ENCODE results near the gene WDFY4. TPM values are rescaled to one million over a fixed set of nuclear protein-coding genes. Genes with fewer than 3 reads are reported as not detected.

The WDFY4 gene
- total and polyA plus RNA-seq, 2 of the 13 experiments (the other 11 are each of a cell fraction or from before 2014, with no cell fraction given), result not detected

DNA sequence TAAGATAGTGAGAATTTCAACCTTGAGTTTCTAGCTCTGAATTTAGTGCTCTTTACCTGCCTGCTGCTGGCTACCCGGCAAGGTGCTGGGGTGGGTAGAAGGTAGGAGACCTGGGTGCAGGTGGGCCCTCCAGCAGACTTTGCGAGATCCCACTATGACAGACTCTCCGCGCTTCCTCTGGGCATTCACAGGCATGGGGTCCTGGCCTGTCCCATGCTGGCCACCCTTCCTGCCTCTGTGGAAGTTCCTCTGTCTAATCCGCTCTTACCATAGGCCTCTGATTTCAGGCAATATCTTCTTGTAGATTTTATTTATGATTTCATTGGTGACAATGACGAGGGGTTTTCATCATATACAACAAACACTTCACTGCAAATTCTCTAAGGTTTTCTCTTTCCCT is 1.2 kb upstream of the WDFY4 start:
- H4K20me1 ChIP-seq (ENCODE audit: insufficient read depth, low read length), result no peaks in the 10 kb centered on the region

DNA sequence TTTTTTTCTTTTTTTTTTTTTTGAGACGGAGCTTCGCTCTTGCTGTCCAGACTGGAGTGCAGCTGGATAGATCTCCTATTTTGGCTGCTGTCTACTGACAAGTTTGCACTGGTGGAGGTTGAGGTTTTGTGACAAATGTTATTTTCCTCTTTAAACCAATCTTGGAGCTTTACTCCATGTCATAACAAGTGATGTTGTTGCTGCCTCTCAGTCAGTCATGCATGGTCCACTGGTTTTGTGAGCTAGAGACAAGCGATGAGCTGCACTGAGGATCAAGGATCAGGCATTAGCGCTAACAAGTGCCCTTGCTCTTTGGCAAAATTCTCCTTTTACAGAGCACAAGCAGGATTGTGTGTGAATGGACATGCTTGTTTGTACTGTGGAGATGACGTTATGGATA is 805 bp upstream of the WDFY4 start:
- in situ Hi-C loops (cut with HindIII; ENCODE audit: extremely low pct_ligation_motif_present, low pct_unique_long_range_greater_than_20kb), result no loop called here
- H2AFZ ChIP-seq (ENCODE audit: low read length), result no peak overlapping the region
- no peak overlapping the region for H3K4me2 ChIP-seq (ENCODE audit: low read depth, low read length)
- CTCF ChIA-PET (ENCODE audit: low intra/inter-chr PET ratio, low total read pairs), result no interaction called here
- no peak for FAIRE-seq
- intact Hi-C loops (cut with micrococcal nuclease; ENCODE audit: unreplicated experiment), result no loop called here
- H4K20me1 ChIP-seq (ENCODE audit: insufficient read depth, low read length), result no peaks in the 10 kb centered on the region
- H3K27ac ChIP-seq (ENCODE audit: extremely low read length, insufficient read depth, low read length), result no peak overlapping the region
- POLR2A ChIA-PET, result no interaction called here
- BruUV-seq (replicated peaks), result no TSS peak
- H3K27me3 ChIP-seq (ENCODE audit: control insufficient read depth in 1 of 2, insufficient read depth in 2 of 2, low read length in 2 of 2), result peaks cover 0 to 8% of the 10 kb centered on the region in 2 experiments; a peak in 1 of 5 replicates
- H3K4me3 ChIP-seq (replicated peaks in 1 of 3; ENCODE audit: insufficient read depth in 1 of 3, low read depth in 2 of 3, low read length in 3 of 3), result no peak overlapping the region
- no peak for ATAC-seq
- no peaks in the 10 kb centered on the region for H3K9me3 ChIP-seq (ENCODE audit: low read length)
- no peak overlapping the region for H3K9ac ChIP-seq (ENCODE audit: insufficient read depth, low read depth, low read length)
- H3K79me2 ChIP-seq (ENCODE audit: insufficient read depth, low read length), result no peaks in the 10 kb centered on the region
- WGBS (ENCODE audit: low lambda C conversion rate), result 36% methylated on average over 3 of the region's 5 CpGs
- TF ChIP-seq ZNF430 (CRISPR knock-in tag; IDR thresholded peaks at IDR 0.05), result no peak
- TF ChIP-seq CBX1 (IDR thresholded peaks at IDR 0.05; ENCODE audit: low read depth), result no peak
- no peak for TF ChIP-seq ZNF160 (CRISPR knock-in tag; IDR thresholded peaks at IDR 0.05)
- TF ChIP-seq ZFYVE20 (CRISPR knock-in tag; IDR thresholded peaks at IDR 0.05; ENCODE audit: borderline replicate concordance, low read depth), result no peak
- TF ChIP-seq, protein P1, sequence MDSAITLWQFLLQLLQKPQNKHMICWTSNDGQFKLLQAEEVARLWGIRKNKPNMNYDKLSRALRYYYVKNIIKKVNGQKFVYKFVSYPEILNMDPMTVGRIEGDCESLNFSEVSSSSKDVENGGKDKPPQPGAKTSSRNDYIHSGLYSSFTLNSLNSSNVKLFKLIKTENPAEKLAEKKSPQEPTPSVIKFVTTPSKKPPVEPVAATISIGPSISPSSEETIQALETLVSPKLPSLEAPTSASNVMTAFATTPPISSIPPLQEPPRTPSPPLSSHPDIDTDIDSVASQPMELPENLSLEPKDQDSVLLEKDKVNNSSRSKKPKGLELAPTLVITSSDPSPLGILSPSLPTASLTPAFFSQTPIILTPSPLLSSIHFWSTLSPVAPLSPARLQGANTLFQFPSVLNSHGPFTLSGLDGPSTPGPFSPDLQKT (CRISPR knock-in tag; IDR thresholded peaks at IDR 0.05; ENCODE audit: borderline replicate concordance), result no peak
- no peak for TF ChIP-seq ZNF136 (CRISPR knock-in tag; IDR thresholded peaks at IDR 0.05; ENCODE audit: low read depth)
- TF ChIP-seq HNRNPK (IDR thresholded peaks at IDR 0.05; ENCODE audit: low read depth, low read length, poor library complexity, severe bottlenecking), result no peak
- no peak for TF ChIP-seq SMAD3 (CRISPR knock-in tag; IDR thresholded peaks at IDR 0.05)
- no peak for TF ChIP-seq RELA (CRISPR knock-in tag; IDR thresholded peaks at IDR 0.05)
- TF ChIP-seq MYC (CRISPR knock-in tag; IDR thresholded peaks at IDR 0.05; ENCODE audit: borderline replicate concordance), result no peak
- TF ChIP-seq ZSCAN21 (CRISPR knock-in tag; IDR thresholded peaks at IDR 0.05; ENCODE audit: borderline replicate concordance), result no peak
- no peak for TF ChIP-seq NR3C1 (CRISPR knock-in tag; IDR thresholded peaks at IDR 0.05)
- no peak for DNase-seq (ENCODE audit: low spot score)
- H3K4me1 ChIP-seq (ENCODE audit: insufficient read depth, low read length), result no peaks in the 10 kb centered on the region
- no peaks in the 10 kb centered on the region for H3K36me3 ChIP-seq (replicated peaks in 1 of 2; ENCODE audit: control insufficient read depth in 1 of 2, insufficient read depth in 2 of 2, low read length in 2 of 2)

More for the DNA sequence above, 1.2 kb upstream of the WDFY4 start:
- CTCF ChIA-PET (ENCODE audit: low intra/inter-chr PET ratio, low total read pairs), result no interaction called here
- H2AFZ ChIP-seq (ENCODE audit: low read length), result no peak overlapping the region
- intact Hi-C loops (cut with micrococcal nuclease; ENCODE audit: unreplicated experiment) (no loop called here), in situ Hi-C loops (cut with HindIII; ENCODE audit: extremely low pct_ligation_motif_present, low pct_unique_long_range_greater_than_20kb) (no loop called here)
- no peak overlapping the region for H3K9ac ChIP-seq (ENCODE audit: insufficient read depth, low read depth, low read length)
- no peak for DNase-seq (ENCODE audit: low spot score)
- H3K4me3 ChIP-seq (replicated peaks in 1 of 3; ENCODE audit: insufficient read depth in 1 of 3, low read depth in 2 of 3, low read length in 3 of 3), result no peak overlapping the region
- TF ChIP-seq KDM6A (CRISPR knock-in tag; IDR thresholded peaks at IDR 0.05; ENCODE audit: low read depth) (no peak), SNRNP70 (IDR thresholded peaks at IDR 0.05; ENCODE audit: low read depth, low read length) (no peak), NFRKB (IDR thresholded peaks at IDR 0.05) (no peak), MIER3 (CRISPR knock-in tag; IDR thresholded peaks at IDR 0.05; ENCODE audit: borderline replicate concordance) (no peak)
- TF ChIP-seq, protein P2, sequence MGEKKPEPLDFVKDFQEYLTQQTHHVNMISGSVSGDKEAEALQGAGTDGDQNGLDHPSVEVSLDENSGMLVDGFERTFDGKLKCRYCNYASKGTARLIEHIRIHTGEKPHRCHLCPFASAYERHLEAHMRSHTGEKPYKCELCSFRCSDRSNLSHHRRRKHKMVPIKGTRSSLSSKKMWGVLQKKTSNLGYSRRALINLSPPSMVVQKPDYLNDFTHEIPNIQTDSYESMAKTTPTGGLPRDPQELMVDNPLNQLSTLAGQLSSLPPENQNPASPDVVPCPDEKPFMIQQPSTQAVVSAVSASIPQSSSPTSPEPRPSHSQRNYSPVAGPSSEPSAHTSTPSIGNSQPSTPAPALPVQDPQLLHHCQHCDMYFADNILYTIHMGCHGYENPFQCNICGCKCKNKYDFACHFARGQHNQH (CRISPR knock-in tag; IDR thresholded peaks at IDR 0.05), result no peak
- FAIRE-seq, result no peak
- no peak overlapping the region for H3K4me2 ChIP-seq (ENCODE audit: low read depth, low read length)
- no peaks in the 10 kb centered on the region for H3K36me3 ChIP-seq (replicated peaks in 1 of 2; ENCODE audit: control insufficient read depth in 1 of 2, insufficient read depth in 2 of 2, low read length in 2 of 2)
- no TSS peak for BruUV-seq (replicated peaks)
- 58% methylated on average over 6 of the region's 6 CpGs for WGBS (ENCODE audit: low lambda C conversion rate)
- no peaks in the 10 kb centered on the region for H3K4me1 ChIP-seq (ENCODE audit: insufficient read depth, low read length)
- no peaks in the 10 kb centered on the region for H3K9me3 ChIP-seq (ENCODE audit: low read length)
- no peak overlapping the region for H3K27ac ChIP-seq (ENCODE audit: extremely low read length, insufficient read depth, low read length)
- POLR2A ChIA-PET, result no interaction called here
- H3K79me2 ChIP-seq (ENCODE audit: insufficient read depth, low read length), result no peaks in the 10 kb centered on the region
- no peak for ATAC-seq
- H3K27me3 ChIP-seq (ENCODE audit: control insufficient read depth in 1 of 2, insufficient read depth in 2 of 2, low read length in 2 of 2), result peaks cover 0 to 8% of the 10 kb centered on the region in 2 experiments; a peak in 1 of 5 replicates

Measured in HepG2 (cell line).